NCI-H2029 treated with DMSO at 0.1 percent for 48 hours (cell line): Measurements from ENCODE around the gene SPATA33.
A peak's percentile ranks its signal among the peaks of the same experiment; 100 is the strongest.
"Not testable (repeated sequence)": the region's sequence is repeated elsewhere in the genome, so short reads cannot be mapped to it uniquely, and the experiment has no call there.

Experiments used
- DNase-seq: peaks from one replicate; lab custom pipeline; 2025; lab: John Stamatoyannopoulos, UW

The SPATA33 gene

DNA sequence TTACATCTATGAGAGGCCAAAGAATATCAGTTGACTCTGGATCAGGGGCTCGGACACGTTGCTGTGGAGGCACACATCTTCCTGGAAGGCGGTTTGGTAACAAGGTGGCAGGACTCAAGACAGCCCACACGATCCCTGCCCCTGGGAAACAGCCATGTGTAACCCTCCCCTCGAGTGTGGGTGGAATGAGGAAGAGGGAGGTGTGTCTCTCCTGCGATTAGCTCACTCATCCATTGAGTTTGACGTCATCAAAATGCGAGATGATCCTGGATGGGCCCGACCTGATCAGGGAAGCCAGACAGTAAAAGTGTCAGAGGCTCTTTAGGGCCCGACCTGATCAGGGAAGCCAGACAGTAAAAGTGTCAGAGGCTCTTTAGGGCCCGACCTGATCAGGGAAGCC lies 6.6 kb downstream of the SPATA33 start:
- DNase-seq = not testable (repeated sequence)

DNA sequence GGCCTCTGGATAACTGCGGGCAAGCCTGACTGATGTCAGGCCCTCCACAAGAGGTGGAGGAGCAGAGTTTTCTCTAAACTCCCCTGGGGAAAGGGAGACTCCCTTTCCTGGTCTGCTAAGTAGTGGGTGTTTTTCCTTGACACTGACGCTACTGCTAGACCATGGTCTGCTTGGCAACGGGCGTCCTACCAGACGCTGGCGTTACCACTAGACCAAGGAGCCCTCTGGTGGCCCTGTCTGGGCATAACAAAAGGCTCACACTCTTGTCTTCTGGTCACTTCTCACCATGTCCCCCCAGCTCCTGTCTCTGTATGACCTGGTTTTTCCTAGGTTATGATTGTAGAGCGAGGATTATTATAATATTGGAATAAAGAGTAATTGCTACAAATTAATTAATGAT lies 9.4 kb downstream of the SPATA33 start:
- DNase-seq = not testable (repeated sequence)

DNA sequence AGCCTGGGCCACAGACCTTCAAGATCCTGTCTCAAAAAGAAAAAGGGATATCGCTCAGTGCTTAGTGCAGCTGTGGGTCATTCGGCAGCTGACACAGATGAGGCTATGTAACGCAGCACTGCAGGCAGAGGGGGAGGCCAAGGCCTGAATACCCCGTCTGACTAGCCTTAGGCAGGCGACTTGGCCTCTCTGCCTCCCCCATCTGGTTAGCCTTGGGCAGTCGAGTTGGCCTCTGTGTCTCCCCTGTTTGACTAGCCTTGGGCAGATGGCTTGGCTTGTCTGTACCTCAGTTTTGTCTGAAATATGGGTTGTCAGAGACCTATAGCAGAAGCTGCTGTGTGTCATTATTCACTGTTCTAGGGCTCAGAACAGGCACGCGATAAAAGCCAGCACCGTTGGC lies 10.0 kb downstream of the SPATA33 start:
- DNase-seq = no peak

DNA sequence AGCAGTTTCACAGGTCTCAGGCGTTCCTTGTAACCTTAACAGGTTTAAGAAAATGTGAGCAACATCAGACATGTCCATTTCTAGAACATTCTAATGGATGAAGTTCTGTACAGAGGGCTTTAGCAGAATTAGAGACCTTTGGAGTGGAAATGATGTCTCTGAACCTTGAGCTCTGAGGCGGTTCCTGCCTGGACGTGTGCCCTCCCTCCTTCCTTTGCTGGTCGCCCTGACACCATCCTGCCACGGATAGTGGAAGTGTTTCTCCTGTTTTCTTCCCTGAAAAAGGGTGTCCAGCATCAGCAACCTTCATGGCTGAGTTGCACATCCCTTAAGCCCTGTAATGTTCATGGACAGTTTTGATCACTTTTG lies 11.1 kb downstream of the SPATA33 start:
- DNase-seq = no peak

DNA sequence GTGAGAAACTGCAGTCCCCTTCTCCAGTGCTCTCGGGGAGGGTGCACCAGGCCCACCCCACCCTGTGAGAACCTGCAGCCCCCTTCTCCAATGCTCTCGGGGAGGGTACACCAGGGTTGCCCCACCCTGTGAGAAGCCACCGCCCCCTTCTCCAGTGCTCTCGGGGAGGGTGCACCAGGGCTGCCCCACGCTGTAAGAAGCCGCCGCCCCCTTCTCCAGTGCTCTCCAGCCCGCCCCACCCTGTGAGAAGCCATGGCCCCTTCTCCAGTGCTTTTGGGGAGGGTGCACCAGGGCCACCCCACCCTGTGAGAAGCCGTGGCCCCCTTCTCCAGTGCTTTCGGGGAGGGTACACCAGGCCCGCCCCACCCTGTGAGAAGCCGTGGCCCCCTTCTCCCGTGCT lies 12.1 kb downstream of the SPATA33 start:
- DNase-seq = no peak

DNA sequence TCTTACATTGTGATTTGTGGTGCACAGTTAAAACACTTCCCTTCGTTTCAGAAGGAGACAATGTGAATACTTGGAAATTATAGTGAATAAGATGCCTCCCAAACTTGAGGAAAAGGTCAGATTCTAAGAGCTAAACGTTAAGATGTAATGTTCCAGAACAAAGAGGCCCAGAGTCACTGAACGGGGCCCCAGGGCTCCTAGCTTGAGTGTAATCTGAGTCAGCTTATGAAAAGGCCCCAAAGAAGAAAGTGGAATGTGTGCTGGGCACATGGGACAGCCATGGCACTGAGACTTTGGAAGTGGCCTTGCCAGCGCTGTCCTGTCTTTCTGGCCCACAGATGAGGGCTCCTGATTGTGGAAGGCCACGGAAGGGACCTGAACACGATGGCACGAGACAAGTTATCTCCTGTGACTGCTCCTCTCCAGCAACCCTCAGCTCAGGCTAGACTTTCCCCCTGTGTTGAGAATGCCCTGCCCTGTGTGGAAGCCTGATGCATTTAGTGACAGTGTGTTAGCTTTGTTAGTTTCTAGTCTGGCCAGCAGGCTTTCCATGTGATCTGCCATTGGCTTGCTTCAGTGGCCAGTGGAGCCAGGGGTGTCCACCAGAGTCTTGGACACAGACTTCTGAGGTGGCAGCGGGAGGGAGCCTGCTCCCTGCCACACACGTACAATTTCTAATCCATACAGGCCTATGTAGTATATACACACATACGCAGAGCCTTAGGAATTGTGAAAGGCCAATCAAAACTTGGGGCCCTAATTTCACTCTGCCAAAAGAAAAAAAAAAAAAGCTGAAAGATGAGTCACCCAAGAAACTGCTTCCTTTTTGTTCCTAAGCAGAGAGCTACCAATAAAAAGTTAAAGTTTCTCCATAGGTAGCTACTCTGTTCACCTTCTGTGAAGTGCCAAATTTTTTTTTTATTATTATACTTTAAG lies 13.1 kb downstream of the SPATA33 start:
- DNase-seq = no peak

DNA sequence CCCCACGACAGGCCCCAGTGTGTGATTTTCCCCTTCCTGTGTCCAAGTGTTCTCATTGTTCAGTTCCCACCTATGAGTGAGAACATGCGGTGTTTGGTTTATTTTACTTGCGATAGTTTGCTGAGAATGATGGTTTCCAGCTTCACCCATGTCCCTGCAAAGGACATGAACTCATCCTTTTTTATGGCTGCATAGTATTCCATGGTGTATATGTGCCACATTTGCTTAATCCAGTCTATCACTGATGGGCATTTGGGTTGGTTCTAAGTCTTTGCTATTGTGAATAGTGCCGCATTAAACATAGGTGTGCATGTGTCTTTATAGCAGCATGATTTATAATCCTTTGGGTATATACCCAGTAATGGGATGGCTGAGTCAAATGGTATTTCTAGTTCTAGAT lies 13.9 kb downstream of the SPATA33 start:
- DNase-seq = not testable (repeated sequence)

DNA sequence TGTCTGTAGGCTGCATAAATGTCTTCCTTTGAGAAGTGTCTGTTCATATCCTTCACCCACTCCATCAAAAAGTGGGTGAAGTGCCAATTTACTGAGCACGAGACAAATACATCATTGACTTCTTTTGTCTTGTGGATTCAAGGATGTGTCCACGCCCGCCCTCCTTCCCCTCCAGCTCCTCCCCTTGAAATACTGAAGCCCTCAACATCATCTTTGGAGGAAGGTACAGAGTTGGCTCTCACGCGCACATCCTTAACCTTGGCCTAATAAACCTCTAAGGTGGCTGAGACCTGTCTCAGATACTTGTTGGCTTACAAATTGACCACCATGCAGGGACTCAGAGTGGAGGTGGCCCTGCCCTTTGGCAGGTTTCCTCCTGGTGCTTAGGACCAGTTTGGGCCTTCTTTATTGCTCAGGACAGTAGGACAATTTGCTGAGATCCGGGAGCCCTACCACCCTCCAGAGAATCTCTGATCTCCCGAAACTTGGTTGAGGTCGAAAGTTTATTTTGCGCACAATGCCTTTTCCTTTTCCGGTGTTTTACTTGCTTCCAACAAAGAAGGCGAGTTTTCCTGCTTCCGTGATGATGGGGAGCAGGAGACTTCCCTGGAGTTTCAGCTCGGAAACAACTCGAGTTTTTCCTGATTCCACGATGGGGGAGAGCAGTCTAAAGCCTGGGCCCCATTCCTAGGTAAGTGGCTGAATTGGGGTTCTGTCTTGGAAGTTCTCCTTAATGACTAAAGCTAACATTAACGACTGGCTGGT lies 14.7 kb downstream of the SPATA33 start:
- DNase-seq = no peak

DNA sequence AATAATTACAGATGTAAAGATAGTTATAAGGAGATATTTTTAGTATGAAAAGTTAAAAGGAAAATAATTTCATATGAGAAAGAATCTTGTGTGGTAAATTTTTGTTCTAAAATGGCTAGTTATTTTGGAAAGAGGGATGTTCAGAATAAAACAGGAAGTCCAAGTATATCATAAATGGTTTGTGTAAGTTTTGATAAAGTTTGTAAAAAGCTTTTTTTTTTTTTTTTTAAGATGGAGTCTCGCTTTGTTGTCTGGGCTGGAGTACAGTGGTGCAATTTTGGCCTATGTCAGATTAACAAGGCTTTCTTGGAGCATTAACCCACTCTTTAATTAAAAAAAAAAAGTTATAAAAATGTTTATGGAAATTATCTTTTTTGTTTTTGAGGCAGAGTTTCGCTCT lies 20.6 kb downstream of the SPATA33 start:
- no peak for DNase-seq

DNA sequence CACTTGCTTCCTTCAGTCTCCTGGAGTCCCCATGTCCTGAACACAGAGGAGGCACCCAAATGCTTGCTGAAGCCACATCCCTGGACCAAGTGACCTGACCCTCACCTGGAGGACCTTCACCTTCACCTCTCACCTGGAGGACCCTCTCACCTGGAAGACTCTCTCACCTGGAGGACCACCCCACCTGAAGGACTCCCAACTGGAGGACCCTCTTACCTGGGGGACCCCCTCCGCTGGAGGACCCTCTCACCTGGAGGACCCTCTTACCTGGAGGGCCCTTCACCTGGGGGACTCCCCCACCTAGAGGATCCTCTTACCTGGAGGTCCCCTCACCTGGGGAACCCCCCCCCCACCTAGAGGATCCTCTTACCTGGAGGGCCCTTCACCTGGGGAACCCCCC lies 28.3 kb downstream of the SPATA33 start:
- DNase-seq = no peak

DNA sequence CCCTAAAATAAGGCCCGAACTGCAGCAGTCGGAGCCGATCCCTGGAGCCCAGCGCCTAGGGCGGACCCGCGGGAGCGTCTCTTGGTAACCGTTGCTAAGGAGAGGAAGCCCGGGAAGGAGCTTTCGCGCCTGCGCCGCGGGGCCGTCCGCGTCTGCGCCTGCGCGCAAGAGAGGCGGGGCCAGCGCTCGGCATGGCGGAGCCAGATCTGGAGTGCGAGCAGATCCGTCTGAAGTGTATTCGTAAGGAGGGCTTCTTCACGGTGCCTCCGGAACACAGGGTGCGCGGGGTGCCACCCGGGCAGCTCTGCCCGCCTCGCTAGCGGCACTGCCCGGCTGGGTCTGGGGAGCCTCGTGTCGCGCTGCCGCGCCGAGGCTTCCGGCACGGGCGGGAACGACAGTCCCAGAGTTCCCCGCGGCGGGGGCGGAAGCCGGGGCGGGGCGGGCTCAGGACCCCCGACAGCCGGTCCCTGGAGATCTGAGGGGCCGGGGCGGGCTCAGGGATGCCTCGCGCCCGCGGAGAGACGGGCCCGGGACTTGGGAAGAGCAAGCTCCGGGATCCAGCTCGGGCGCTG lies 29.0 kb downstream of the SPATA33 start, which contains the start of gene CDK10:
CDK10 (plus strand) TSS at position 170 of the 572 bp plus-strand sequence; CDS start at position 192, 22 bp downstream.
- DNase-seq = peak; percentile 31

DNA sequence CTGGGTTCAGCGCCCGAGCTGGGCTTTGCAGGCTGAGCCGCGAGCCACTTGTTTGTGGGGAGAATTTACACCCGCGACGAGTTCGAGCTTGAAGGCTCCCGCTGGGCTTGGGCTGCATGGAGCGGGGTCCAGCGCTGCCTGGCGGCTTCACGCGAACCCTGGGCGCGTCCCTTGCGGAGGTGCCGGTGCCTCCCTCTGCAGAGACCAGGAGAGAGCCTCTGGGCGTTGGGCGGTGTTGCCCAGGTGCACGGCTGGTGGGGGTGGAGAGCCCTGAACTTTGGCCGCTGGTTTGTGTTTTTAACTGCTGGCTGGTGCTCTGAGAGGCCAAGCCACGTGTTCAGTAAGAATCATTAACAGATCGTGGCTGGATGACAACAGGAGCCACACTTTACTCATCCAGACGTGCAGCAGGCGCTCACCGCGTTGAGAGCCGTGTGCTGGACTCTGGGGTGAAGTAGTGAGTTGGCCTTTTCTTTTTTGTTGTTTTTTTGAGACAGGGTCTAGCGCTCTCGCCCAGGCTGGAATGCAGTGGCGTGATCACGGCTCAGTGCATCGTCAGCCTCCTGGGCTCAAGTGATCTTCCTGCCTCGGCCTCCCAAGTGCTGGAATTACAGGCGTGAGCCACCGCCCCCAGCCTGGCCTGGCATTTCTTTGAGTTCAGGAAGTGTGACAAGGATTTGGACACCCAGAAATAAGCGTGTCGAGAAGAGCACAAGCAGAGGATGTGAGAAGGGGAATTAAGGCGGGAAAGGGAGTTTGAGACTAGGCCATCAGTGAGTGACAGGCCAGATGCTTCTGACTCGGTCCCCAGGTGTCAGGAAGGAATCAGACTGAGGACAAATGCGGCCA lies 29.7 kb downstream of the SPATA33 start:
- no peak for DNase-seq

DNA sequence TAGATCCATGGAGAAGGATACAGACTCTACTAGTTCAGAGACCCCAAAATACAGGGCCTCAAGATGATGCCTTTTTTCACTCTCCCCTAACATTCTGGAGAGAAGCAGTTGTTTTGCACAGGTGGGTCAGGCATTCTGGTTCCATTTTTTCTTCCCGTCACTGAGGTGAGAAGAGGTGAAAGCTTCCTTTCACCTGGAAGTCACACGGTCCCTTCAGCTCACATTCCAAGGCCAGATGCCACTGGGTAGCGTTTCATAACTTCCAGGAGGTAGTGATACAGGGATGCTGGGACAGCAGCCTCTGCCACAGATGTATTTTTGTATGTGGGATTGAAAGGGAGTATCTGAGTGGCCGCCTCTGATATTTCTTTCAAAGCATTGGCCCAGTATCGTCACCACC lies 30.8 kb downstream of the SPATA33 start:
- no peak for DNase-seq

DNA sequence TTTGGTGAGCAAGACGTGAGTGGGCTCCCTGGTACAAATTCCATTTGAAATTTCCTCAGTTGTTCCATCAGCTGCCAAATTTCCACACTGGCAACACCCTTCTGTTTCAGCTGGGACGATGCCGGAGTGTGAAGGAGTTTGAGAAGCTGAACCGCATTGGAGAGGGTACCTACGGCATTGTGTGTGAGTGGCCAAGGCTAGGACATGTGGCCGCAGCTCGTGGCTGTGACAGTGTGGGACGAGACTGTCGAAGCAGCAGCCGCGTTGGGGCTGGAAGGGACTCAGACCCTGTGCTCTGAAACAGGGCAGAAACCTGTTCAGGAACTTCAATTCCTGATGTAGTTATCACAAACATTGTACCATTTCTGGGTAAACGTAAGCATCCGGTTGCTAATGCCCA lies 31.5 kb downstream of the SPATA33 start:
- no peak for DNase-seq

DNA sequence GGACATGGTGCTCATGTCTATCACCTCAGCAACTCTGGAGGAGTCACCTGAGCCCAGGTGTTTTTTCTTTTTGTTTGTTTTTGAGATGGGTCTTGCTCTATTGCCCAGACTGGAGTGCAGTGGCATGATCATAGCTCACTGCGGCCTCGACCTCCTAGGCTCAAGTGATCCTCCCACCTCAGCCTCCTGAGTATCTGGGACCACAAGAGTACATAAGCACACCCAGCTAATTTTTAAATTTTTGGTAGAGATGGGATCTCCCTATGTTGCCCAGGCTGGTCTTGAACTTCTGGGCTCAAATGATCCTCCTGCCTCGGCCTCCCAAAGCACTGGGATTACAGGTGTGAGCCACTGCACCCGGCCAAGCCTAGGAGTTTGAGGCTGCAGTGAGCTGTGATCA lies 32.0 kb downstream of the SPATA33 start:
- DNase-seq = not testable (repeated sequence)

DNA sequence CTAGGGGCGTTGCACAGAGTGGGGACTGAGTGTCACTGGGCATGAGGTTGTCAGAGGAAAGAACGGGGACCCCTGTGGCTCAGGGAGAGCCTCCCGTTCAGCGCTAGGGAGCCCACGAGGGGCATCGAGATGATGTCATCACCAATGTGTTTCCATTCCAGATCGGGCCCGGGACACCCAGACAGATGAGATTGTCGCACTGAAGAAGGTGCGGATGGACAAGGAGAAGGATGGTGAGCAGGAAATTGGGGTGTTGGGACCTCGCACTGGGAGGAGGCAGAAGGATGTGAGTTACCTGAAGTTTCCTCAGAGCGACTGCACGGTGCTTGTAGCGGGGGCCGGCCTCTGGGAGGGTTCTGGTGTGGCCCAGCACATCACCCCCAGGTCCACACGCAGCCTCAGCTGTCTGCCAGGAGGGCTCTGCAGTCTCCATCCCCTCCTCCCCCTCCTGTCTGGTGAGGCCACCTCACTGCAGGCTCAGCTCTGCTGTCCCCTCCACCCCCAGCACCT lies 32.8 kb downstream of the SPATA33 start:
- DNase-seq = no peak

DNA sequence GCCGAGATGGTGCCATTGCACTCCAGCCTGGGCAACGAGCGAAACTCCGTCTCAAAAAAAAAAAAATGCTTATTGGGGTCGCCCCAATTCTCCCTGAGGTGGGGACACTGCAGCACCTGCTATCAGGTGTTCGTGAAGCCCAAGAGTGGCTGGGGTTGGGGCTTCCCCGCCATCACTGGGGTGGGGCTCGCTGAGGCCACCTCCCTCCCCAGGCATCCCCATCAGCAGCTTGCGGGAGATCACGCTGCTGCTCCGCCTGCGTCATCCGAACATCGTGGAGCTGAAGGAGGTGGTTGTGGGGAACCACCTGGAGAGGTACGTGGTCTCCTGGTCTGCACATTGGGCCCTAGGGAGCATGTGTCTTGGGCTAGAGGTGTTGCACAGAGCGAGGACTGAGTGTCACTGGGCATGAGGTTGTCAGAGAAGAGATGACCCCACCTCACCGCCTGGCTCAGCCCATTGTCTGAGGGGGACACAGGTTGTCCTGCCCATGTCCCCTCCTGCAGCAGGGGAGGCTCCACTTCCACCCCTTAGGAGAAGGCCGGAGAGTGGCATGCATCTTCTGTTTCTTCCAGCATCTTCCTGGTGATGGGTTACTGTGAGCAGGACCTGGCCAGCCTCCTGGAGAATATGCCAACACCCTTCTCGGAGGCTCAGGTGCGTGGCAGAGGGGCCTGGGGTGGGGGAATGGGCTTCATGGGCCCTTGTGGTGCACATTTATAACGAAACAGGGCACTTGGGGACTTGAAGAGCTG lies 33.8 kb downstream of the SPATA33 start:
- DNase-seq = no peak

DNA sequence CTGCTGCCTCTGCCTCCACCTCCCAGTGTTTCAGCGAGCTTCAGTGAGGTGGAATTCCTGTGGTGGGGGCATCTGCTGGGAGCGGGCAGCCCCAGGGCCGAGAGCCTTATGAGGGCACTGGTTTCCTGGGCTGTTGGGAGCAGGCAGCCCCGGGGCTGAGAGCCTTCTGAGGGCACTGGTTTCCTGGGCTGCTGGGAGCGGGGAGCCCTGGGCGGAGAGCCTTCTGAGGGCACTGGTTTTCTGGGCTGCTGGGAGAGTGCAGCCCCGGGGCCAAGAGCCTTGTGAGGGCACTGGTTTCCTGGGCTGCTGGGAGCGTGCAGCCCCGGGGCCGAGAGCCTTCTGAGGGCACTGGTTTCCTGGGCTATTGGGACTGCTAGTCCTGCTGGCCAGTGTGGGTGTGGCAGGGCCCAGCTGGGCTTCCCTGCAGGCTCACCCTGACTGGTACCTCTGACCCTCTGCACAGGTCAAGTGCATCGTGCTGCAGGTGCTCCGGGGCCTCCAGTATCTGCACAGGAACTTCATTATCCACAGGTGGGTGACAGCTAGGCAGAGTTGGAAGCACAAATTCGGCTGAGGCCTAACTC lies 34.4 kb downstream of the SPATA33 start:
- DNase-seq = no peak

DNA sequence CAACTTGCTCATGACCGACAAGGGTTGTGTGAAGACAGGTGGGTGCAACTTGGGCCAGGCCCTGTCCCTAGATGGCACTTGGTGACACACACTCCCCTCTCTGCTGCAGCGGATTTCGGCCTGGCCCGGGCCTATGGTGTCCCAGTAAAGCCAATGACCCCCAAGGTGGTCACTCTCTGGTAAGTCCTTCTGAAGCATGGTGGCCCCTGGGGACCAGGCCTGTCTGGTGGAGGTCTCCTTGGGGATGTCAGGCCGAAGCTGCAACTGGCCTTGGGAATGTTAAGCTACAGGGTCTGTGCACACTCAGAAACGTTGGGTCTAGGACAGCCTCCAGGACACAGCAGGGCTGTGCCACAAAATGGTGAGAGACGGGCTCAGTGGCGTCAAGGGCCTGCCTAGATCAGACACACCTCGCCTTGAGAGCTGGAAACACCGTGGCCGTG lies 35.7 kb downstream of the SPATA33 start:
- no peak for DNase-seq
